Measurements from ENCODE around the gene FGF21. TPM values are rescaled to one million over a fixed set of nuclear protein-coding genes. Genes with fewer than 3 reads are reported as not detected.
A peak's percentile ranks its signal among the peaks of the same experiment; 100 is the strongest.

Gene FGF21
- total RNA-seq (2022), result not detected in 2 replicates
- not detected for Bru-seq, nascent RNA
- BruChase-seq, experiment 1, labeled RNA remaining after a 6-hour chase, result not detected
- BruChase-seq, experiment 2, labeled RNA remaining after a 2-hour chase, result not detected
- long read RNA-seq, result 0 reads

DNA sequence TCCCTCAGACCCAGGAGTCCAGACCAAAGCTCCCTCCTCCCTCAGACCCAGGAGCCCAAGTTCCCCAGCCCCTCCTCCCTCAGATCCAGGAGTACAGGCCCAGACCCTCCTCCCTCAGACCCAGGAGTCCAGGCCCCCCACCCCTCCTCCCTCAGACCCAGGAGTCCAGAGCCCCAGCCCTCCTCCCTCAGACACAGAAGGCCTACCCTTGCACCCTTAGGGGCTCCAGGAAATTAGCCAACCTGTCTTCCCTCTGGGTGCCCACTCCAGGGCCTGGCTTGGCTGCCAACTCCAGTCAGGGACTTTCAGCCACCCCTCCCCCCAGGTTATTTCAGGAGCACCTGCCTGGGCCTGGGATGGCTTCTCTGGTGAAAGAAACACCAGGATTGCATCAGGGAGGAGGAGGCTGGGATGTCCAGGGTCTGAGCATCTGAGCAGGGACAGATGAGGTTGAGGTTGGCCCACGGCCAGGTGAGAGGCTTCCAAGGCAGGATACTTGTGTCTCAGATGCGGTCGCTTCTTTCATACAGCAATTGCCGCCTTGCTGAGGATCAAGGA is at the start of gene FGF21:
Gene FGF21 (plus strand): TSS at position 441 of the 558 bp plus-strand sequence. CDS start 713 bp downstream, outside the sequence.
- Mint-ChIP-seq H3K27me3 (ENCODE audit: unreplicated experiment) (peaks cover 1% of the 10 kb centered on the region), H3K9me3 (ENCODE audit: low read depth, unreplicated experiment) (no peaks in the 10 kb centered on the region), H3K36me3 (ENCODE audit: insufficient read depth, unreplicated experiment) (peaks cover 30% of the 10 kb centered on the region), H3K4me1 (ENCODE audit: low read depth, unreplicated experiment) (peaks cover 22% of the 10 kb centered on the region), H3K27ac (ENCODE audit: unreplicated experiment) (no peak within 1 kb of the TSS), H3K4me3 (ENCODE audit: low read depth, unreplicated experiment) (no peak within 1 kb of the TSS)
- intact Hi-C loops (cut with micrococcal nuclease; ENCODE audit: unreplicated experiment), result no loop called here
- no TSS peak for BruUV-seq (replicated peaks)
- peak; percentile 24 for DNase-seq
- CTCF ChIA-PET, result no interaction called here
- TF ChIP-seq, protein P1, sequence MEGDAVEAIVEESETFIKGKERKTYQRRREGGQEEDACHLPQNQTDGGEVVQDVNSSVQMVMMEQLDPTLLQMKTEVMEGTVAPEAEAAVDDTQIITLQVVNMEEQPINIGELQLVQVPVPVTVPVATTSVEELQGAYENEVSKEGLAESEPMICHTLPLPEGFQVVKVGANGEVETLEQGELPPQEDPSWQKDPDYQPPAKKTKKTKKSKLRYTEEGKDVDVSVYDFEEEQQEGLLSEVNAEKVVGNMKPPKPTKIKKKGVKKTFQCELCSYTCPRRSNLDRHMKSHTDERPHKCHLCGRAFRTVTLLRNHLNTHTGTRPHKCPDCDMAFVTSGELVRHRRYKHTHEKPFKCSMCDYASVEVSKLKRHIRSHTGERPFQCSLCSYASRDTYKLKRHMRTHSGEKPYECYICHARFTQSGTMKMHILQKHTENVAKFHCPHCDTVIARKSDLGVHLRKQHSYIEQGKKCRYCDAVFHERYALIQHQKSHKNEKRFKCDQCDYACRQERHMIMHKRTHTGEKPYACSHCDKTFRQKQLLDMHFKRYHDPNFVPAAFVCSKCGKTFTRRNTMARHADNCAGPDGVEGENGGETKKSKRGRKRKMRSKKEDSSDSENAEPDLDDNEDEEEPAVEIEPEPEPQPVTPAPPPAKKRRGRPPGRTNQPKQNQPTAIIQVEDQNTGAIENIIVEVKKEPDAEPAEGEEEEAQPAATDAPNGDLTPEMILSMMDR (IDR thresholded peaks at IDR 0.05; ENCODE audit: unreplicated experiment), result no peak

- Mint-ChIP-seq H3K27me3 (ENCODE audit: unreplicated experiment) (no peaks in the 10 kb centered on the region), H3K4me1 (ENCODE audit: low read depth, unreplicated experiment) (peaks cover 12% of the 10 kb centered on the region), H3K36me3 (ENCODE audit: insufficient read depth, unreplicated experiment) (peaks cover 18% of the 10 kb centered on the region), H3K4me3 (ENCODE audit: low read depth, unreplicated experiment) (no peak overlapping the region), H3K27ac (ENCODE audit: unreplicated experiment) (no peak overlapping the region), H3K9me3 (ENCODE audit: low read depth, unreplicated experiment) (peaks cover 3% of the 10 kb centered on the region)
- no peak for DNase-seq
- TF ChIP-seq, protein P1 (IDR thresholded peaks at IDR 0.05; ENCODE audit: unreplicated experiment), result no peak
- intact Hi-C loops (cut with micrococcal nuclease; ENCODE audit: unreplicated experiment), result no loop called here
- CTCF ChIA-PET, result no interaction called here
- BruUV-seq (replicated peaks), result no TSS peak
These were observed 46.9 kb upstream of the FGF21 start for GRCh38 chr19:48708471-48708870.

- H3K4me3 Mint-ChIP-seq (ENCODE audit: low read depth, unreplicated experiment), result no peak overlapping the region
- H3K9me3 Mint-ChIP-seq (ENCODE audit: low read depth, unreplicated experiment), result peaks cover 3% of the 10 kb centered on the region
- TF ChIP-seq, protein P1 (IDR thresholded peaks at IDR 0.05; ENCODE audit: unreplicated experiment), result no peak
- CTCF ChIA-PET, result interaction anchor here (0.6 to 1.7 kb wide), 3 partner anchors 13 to 70 kb away, joined by 4 to 12 read pairs (median 6); no protein-coding TSS in a partner anchor
- H3K27me3 Mint-ChIP-seq (ENCODE audit: unreplicated experiment), result no peaks in the 10 kb centered on the region
- DNase-seq, result no peak
- no peak overlapping the region for H3K27ac Mint-ChIP-seq (ENCODE audit: unreplicated experiment)
- intact Hi-C loops (cut with micrococcal nuclease; ENCODE audit: unreplicated experiment), result no loop called here
- peaks cover 21% of the 10 kb centered on the region for H3K4me1 Mint-ChIP-seq (ENCODE audit: low read depth, unreplicated experiment)
- H3K36me3 Mint-ChIP-seq (ENCODE audit: insufficient read depth, unreplicated experiment), result peaks cover 39% of the 10 kb centered on the region
- BruUV-seq (replicated peaks), result no TSS peak
These were observed 44.1 kb upstream of the FGF21 start for GRCh38 chr19:48711106-48711662.

- BruUV-seq (replicated peaks), result TSS peak; percentile 26
- Mint-ChIP-seq H3K4me3 (ENCODE audit: low read depth, unreplicated experiment) (peak overlapping the region; percentile 89), H3K4me1 (ENCODE audit: low read depth, unreplicated experiment) (peaks cover 21% of the 10 kb centered on the region), H3K9me3 (ENCODE audit: low read depth, unreplicated experiment) (no peaks in the 10 kb centered on the region), H3K36me3 (ENCODE audit: insufficient read depth, unreplicated experiment) (peaks cover 34% of the 10 kb centered on the region), H3K27ac (ENCODE audit: unreplicated experiment) (peak overlapping the region; percentile 65), H3K27me3 (ENCODE audit: unreplicated experiment) (peaks cover 3% of the 10 kb centered on the region)
- CTCF ChIA-PET, result interaction anchor here (0.6 to 2.6 kb wide), 8 partner anchors 11 to 71 kb away, joined by 3 to 12 read pairs (median 7); partner anchors contain the start of gene FUT2
- no peak for DNase-seq
- TF ChIP-seq, protein P1 (IDR thresholded peaks at IDR 0.05; ENCODE audit: unreplicated experiment), result peak; percentile 43
- intact Hi-C loops (cut with micrococcal nuclease; ENCODE audit: unreplicated experiment), result no loop called here
These were observed 42.1 kb upstream of the FGF21 start for GRCh38 chr19:48713041-48713863.
